Tibial artery (tissue), 4 donors: Measurements from ENCODE around the gene NF2.

Source experiments
- DNase-seq, 2 donors: peaks; one replicate each; pipeline ENCODE4 v3.0.0-alpha.2; 2019
- H3K27ac ChIP-seq, 2 donors: fragments of 200-600 bp; sonication (generic) in 1 of 2; 1 replicate in 1 of 2; 2 replicates in 1 of 2; pipeline ENCODE4 v1.5.1; 2018 to 2019; ENCODE audit warnings: mild to moderate bottlenecking in 1 of 2
- H3K27me3 ChIP-seq, 2 donors: fragments of 200-600 bp; sonication (generic) in 1 of 2; one replicate each; pipeline versions ENCODE4 v1.5.1 to v1.6.0; 2016 to 2019
- H3K36me3 ChIP-seq, 3 donors: fragments of 200-600 bp; sonication (generic) in 2 of 3; one replicate each; pipeline ENCODE4 v1.5.1; 2016 to 2019; ENCODE audit warnings: mild to moderate bottlenecking in 2 of 3
- H3K4me1 ChIP-seq, 4 donors: fragments of 200-600 bp; sonication (generic) in 2 of 4; 1 replicate in 3 of 4; 2 replicates in 1 of 4; pipeline ENCODE4 v1.5.1; 2016 to 2019
- H3K4me3 ChIP-seq, 2 donors: fragments of 200-600 bp; sonication (generic) in 1 of 2; 1 replicate in 1 of 2; 2 replicates in 1 of 2; pipeline ENCODE4 v1.5.1; 2018 to 2019; ENCODE audit warnings: mild to moderate bottlenecking in 2 of 2
- H3K9me3 ChIP-seq, 3 donors: fragments of 200-600 bp; sonication (generic) in 1 of 3; one replicate each; pipeline ENCODE4 v1.5.1; 2016 to 2019
- intact Hi-C: fragments of 100-400 bp; cut with DNase I; formaldehyde crosslinking; loops from one replicate; pipeline ENCODE4 v1.15.0; 2023; ENCODE audit warnings: low total_unique reads
- TF ChIP-seq, protein P1 (sequence below), 2 experiments: fragments of 200-600 bp in 1 of 2; fragments of 450-650 bp in 1 of 2; IDR thresholded peaks; one replicate each; pipeline ENCODE4 v1.5.1; 2017 to 2019; ENCODE audit warnings: antibody characterized with exemption in 2 of 2, mild to moderate bottlenecking in 1 of 2, moderate library complexity in 1 of 2

The NF2 gene

DNA sequence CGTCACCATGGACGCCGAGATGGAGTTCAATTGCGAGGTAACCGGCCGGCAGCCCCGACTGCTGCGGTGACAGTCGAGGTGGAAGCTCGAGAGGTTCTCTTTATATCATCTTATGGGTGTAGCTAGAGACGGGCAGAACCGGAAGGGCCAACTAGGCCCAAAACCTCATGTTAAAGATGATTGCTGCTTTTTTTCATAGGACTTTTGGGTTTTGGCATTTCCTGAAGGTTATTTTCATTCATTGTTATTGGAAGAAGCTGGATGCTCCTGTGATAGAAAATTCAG, 585 bp downstream of the NF2 start:
- peak in 1 of 2 donors; percentile 44 for DNase-seq
- Histone ChIP-seq H3K36me3 (no peaks in the 10 kb centered on the region), H3K4me1 (peaks cover 8 to 23% (median 12%) of the 10 kb centered on the region in 4 donors), H3K4me3 (peak overlapping the region; percentile 84 to 97), H3K27ac (peak overlapping the region; percentile 90 to 92), H3K9me3 (no peaks in the 10 kb centered on the region), H3K27me3 (no peaks in the 10 kb centered on the region)
- intact Hi-C loops: no loop called here
- TF ChIP-seq, protein P1, sequence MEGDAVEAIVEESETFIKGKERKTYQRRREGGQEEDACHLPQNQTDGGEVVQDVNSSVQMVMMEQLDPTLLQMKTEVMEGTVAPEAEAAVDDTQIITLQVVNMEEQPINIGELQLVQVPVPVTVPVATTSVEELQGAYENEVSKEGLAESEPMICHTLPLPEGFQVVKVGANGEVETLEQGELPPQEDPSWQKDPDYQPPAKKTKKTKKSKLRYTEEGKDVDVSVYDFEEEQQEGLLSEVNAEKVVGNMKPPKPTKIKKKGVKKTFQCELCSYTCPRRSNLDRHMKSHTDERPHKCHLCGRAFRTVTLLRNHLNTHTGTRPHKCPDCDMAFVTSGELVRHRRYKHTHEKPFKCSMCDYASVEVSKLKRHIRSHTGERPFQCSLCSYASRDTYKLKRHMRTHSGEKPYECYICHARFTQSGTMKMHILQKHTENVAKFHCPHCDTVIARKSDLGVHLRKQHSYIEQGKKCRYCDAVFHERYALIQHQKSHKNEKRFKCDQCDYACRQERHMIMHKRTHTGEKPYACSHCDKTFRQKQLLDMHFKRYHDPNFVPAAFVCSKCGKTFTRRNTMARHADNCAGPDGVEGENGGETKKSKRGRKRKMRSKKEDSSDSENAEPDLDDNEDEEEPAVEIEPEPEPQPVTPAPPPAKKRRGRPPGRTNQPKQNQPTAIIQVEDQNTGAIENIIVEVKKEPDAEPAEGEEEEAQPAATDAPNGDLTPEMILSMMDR (IDR thresholded peaks at IDR 0.05): no peak

DNA sequence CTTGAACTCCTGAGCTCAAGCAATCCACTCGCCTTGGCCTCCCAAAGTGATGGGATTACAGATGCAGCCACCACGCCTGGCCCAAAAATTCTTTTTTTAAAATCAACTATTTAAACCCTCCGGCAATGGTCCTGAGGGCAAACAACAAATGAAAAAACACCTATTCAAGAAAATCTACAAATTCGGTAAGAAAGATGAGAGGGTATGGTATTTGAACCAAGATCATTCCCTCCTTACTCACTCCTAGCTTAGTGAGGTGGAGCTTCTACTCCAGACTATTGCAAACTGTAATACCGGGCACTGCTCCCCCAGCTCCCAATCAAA, 2.1 kb downstream of the NF2 start:
- no peaks in the 10 kb centered on the region for H3K36me3 ChIP-seq
- peaks cover 8 to 23% (median 12%) of the 10 kb centered on the region in 4 donors for H3K4me1 ChIP-seq
- TF ChIP-seq, protein P1 (IDR thresholded peaks at IDR 0.05): no peak
- H3K4me3 ChIP-seq: no peak overlapping the region
- no peak overlapping the region for H3K27ac ChIP-seq
- intact Hi-C loops: no loop called here
- no peaks in the 10 kb centered on the region for H3K9me3 ChIP-seq
- no peaks in the 10 kb centered on the region for H3K27me3 ChIP-seq
- no peak for DNase-seq

DNA sequence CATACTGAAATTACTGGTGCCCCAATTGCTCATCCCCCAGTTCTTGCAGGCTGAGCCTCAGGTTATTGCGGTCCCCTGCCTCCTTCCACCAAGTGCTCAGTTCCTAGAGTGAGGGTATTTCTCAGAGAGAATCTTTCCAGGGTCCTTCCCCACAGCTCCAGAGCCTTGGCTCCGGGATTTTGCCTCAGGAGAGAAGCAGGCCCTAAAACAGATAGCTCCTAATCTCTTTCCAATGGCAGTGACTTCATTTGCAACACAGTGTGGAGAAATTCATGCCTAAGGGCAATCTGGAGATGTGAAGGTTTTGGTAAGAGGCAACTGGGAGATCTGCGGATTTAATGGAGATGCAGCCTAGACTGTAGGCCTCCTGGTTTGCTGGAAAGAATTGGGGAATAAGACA, 2.9 kb downstream of the NF2 start:
- Histone ChIP-seq H3K27ac (no peak overlapping the region), H3K36me3 (no peaks in the 10 kb centered on the region), H3K4me1 (peaks cover 8 to 23% (median 12%) of the 10 kb centered on the region in 4 donors), H3K9me3 (no peaks in the 10 kb centered on the region), H3K27me3 (no peaks in the 10 kb centered on the region), H3K4me3 (no peak overlapping the region)
- DNase-seq: no peak
- TF ChIP-seq, protein P1 (IDR thresholded peaks at IDR 0.05): no peak
- intact Hi-C loops: no loop called here

DNA sequence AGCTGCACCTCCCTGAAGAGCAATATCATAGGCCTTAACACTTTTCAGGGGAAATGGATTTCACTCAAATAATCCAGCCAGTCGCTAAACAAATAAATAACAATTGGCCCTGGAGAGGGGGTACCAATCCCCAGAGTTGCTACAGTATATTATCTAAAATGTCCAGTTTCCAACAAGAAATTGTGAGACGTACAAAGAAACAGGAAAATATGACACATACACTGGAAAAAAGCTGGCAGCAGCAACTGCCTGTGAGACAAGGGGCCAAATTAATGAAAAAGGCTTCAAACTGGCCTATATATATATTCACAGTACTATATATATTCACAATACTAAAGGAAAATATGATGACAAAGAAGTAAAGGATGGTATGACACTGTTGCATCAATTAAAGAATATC, 4.0 kb downstream of the NF2 start:
- Histone ChIP-seq H3K27ac (no peak overlapping the region), H3K4me1 (peaks cover 8 to 23% (median 12%) of the 10 kb centered on the region in 4 donors), H3K36me3 (no peaks in the 10 kb centered on the region), H3K27me3 (no peaks in the 10 kb centered on the region), H3K4me3 (no peak overlapping the region), H3K9me3 (no peaks in the 10 kb centered on the region)
- no peak for DNase-seq
- intact Hi-C loops: no loop called here
- TF ChIP-seq, protein P1 (IDR thresholded peaks at IDR 0.05): no peak

DNA sequence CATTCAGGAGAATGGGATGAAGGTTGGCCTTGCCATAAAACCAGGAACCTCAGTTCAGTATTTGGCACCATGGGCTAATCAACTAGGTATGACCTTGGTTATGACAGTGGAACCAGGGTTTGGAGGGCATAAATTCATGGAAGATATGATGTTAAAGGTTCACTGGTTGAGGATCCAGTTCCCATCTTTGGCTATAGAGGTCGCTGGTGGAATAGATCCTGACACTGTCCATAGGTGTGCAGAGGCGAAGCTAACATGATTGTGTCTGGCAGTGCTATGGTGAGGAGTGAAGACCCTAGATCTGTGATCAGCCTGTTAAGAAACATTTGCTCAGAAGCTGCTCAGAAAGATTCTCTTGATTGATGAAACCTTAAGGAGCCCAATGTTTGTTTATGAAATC, 5.7 kb downstream of the NF2 start:
- H3K4me3 ChIP-seq: no peak overlapping the region
- no peaks in the 10 kb centered on the region for H3K27me3 ChIP-seq
- DNase-seq: no peak
- H3K27ac ChIP-seq: no peak overlapping the region
- TF ChIP-seq, protein P1 (IDR thresholded peaks at IDR 0.05): no peak
- intact Hi-C loops: no loop called here
- H3K9me3 ChIP-seq: no peaks in the 10 kb centered on the region
- peaks cover 8 to 22% (median 12%) of the 10 kb centered on the region in 4 donors for H3K4me1 ChIP-seq
- no peaks in the 10 kb centered on the region for H3K36me3 ChIP-seq

DNA sequence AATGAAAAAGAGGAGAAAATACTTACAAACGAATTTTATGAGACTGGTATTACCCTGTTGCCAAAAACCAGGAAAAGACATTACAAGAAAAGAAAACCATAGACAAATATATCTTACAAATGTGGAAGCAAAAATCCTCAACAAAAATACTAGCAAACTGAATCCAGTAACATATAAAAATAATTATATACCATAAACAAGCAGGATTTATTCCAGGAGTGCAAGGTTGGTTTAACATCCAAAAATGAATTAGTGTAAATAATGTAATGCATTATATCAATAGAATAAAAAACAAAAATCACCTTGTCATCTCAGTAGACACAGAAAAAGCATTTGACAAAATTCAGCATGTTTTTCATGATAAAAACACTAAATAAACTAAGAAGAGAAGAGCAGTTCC, 7.3 kb downstream of the NF2 start:
- TF ChIP-seq, protein P1 (IDR thresholded peaks at IDR 0.05): no peak
- H3K27ac ChIP-seq: no peak overlapping the region
- no peak for DNase-seq
- no peak overlapping the region for H3K4me3 ChIP-seq
- intact Hi-C loops: no loop called here
- H3K4me1 ChIP-seq: peaks cover 0 to 5% (median 0%) of the 10 kb centered on the region in 4 donors
- H3K9me3 ChIP-seq: no peaks in the 10 kb centered on the region
- H3K27me3 ChIP-seq: no peaks in the 10 kb centered on the region
- no peaks in the 10 kb centered on the region for H3K36me3 ChIP-seq
